ENCODE results near the gene GINS3.

Gene GINS3

GRCh38 chr16:58378401-58378800, 13.9 kb upstream of the GINS3 start:
- no peak for TF ChIP-seq EZH2phosphoT487 (IDR thresholded peaks at IDR 0.05; ENCODE audit: borderline replicate concordance)
- no peak for TF ChIP-seq CTCF (conservative IDR thresholded peaks at IDR 0.05; ENCODE audit: low read length)
- H3K79me2 ChIP-seq (ENCODE audit: insufficient read depth, low read length): no peaks in the 10 kb centered on the region
- no peaks in the 10 kb centered on the region for H3K9me2 ChIP-seq (replicated peaks; ENCODE audit: low read depth, low read length)
- H3K36me3 ChIP-seq (ENCODE audit: insufficient read depth, low read length): no peaks in the 10 kb centered on the region
- H3K4me3 ChIP-seq (ENCODE audit: low read length, poor library complexity, severe bottlenecking): no peak overlapping the region
- no peak overlapping the region for H3K9ac ChIP-seq (ENCODE audit: low read depth, low read length, poor library complexity, severe bottlenecking)
- H3K27me3 ChIP-seq (ENCODE audit: insufficient read depth, low read length, poor library complexity, severe bottlenecking): no peaks in the 10 kb centered on the region
- H2AFZ ChIP-seq (ENCODE audit: low read length): no peak overlapping the region
- H3K4me2 ChIP-seq (ENCODE audit: low read depth, low read length, poor library complexity, severe bottlenecking): no peak overlapping the region
- H3F3A ChIP-seq (ENCODE audit: low read depth): no peaks in the 10 kb centered on the region
- no peaks in the 10 kb centered on the region for H3K9me3 ChIP-seq (ENCODE audit: insufficient read depth, low read depth, low read length)
- no peaks in the 10 kb centered on the region for H3K4me1 ChIP-seq (ENCODE audit: insufficient read depth, low read length, poor library complexity, severe bottlenecking)
- H4K20me1 ChIP-seq (ENCODE audit: insufficient read depth, low read length, poor library complexity, severe bottlenecking): no peaks in the 10 kb centered on the region

- H3K27me3 ChIP-seq (ENCODE audit: insufficient read depth, low read length, poor library complexity, severe bottlenecking): no peaks in the 10 kb centered on the region
- H3K36me3 ChIP-seq (ENCODE audit: insufficient read depth, low read length): no peaks in the 10 kb centered on the region
- no peaks in the 10 kb centered on the region for H4K20me1 ChIP-seq (ENCODE audit: insufficient read depth, low read length, poor library complexity, severe bottlenecking)
- H2AFZ ChIP-seq (ENCODE audit: low read length): no peak overlapping the region
- no peaks in the 10 kb centered on the region for H3K79me2 ChIP-seq (ENCODE audit: insufficient read depth, low read length)
- no peak for TF ChIP-seq CTCF (conservative IDR thresholded peaks at IDR 0.05; ENCODE audit: low read length)
- no peak for TF ChIP-seq EZH2phosphoT487 (IDR thresholded peaks at IDR 0.05; ENCODE audit: borderline replicate concordance)
- no peaks in the 10 kb centered on the region for H3F3A ChIP-seq (ENCODE audit: low read depth)
- H3K9me2 ChIP-seq (replicated peaks; ENCODE audit: low read depth, low read length): no peaks in the 10 kb centered on the region
- no peak overlapping the region for H3K4me2 ChIP-seq (ENCODE audit: low read depth, low read length, poor library complexity, severe bottlenecking)
- no peaks in the 10 kb centered on the region for H3K9me3 ChIP-seq (ENCODE audit: insufficient read depth, low read depth, low read length)
- no peak overlapping the region for H3K4me3 ChIP-seq (ENCODE audit: low read length, poor library complexity, severe bottlenecking)
- no peak overlapping the region for H3K9ac ChIP-seq (ENCODE audit: low read depth, low read length, poor library complexity, severe bottlenecking)
- no peaks in the 10 kb centered on the region for H3K4me1 ChIP-seq (ENCODE audit: insufficient read depth, low read length, poor library complexity, severe bottlenecking)
Observed at GRCh38 chr16:58379736-58380135, 12.5 kb upstream of the GINS3 start.

GRCh38 chr16:58381661-58382060, 10.6 kb upstream of the GINS3 start:
- no peaks in the 10 kb centered on the region for H3K4me1 ChIP-seq (ENCODE audit: insufficient read depth, low read length, poor library complexity, severe bottlenecking)
- no peak overlapping the region for H3K4me2 ChIP-seq (ENCODE audit: low read depth, low read length, poor library complexity, severe bottlenecking)
- no peaks in the 10 kb centered on the region for H3K9me3 ChIP-seq (ENCODE audit: insufficient read depth, low read depth, low read length)
- no peaks in the 10 kb centered on the region for H3K36me3 ChIP-seq (ENCODE audit: insufficient read depth, low read length)
- no peaks in the 10 kb centered on the region for H3K27me3 ChIP-seq (ENCODE audit: insufficient read depth, low read length, poor library complexity, severe bottlenecking)
- no peak overlapping the region for H2AFZ ChIP-seq (ENCODE audit: low read length)
- H3K9me2 ChIP-seq (replicated peaks; ENCODE audit: low read depth, low read length): no peaks in the 10 kb centered on the region
- H3K79me2 ChIP-seq (ENCODE audit: insufficient read depth, low read length): no peaks in the 10 kb centered on the region
- no peak overlapping the region for H3K9ac ChIP-seq (ENCODE audit: low read depth, low read length, poor library complexity, severe bottlenecking)
- H3F3A ChIP-seq (ENCODE audit: low read depth): no peaks in the 10 kb centered on the region
- TF ChIP-seq CTCF (conservative IDR thresholded peaks at IDR 0.05; ENCODE audit: low read length) (no peak), EZH2phosphoT487 (IDR thresholded peaks at IDR 0.05; ENCODE audit: borderline replicate concordance) (no peak)
- H4K20me1 ChIP-seq (ENCODE audit: insufficient read depth, low read length, poor library complexity, severe bottlenecking): no peaks in the 10 kb centered on the region
- H3K4me3 ChIP-seq (ENCODE audit: low read length, poor library complexity, severe bottlenecking): no peak overlapping the region

Data from Loucy (cell line).